Trophoblast cell (in vitro differentiated cells and primary cell): Measurements from ENCODE around the gene NUB1.

Source experiments
- DNase-seq, 2 donors: peaks; one replicate each; pipeline ENCODE4 v3.0.0-alpha.2; 2016
- H2AFZ ChIP-seq: 2 replicates; pipeline ENCODE4 v1.6.1; 2013; ENCODE audit warnings: low read length, moderate library complexity, mild to moderate bottlenecking; ENCODE audit not compliant: insufficient read depth, poor library complexity
- H2AK5ac ChIP-seq: 2 replicates; pipeline ENCODE4 v1.6.1; 2013; ENCODE audit warnings: mild to moderate bottlenecking, low read length
- H2BK120ac ChIP-seq: 2 replicates; pipeline ENCODE4 v1.6.1; 2013; ENCODE audit warnings: low read length, mild to moderate bottlenecking, moderate library complexity; ENCODE audit not compliant: insufficient read depth, poor library complexity
- H2BK12ac ChIP-seq: 2 replicates; pipeline ENCODE4 v1.6.1; 2013; ENCODE audit warnings: mild to moderate bottlenecking, low read length, moderate library complexity
- H2BK5ac ChIP-seq: 2 replicates; pipeline ENCODE4 v1.6.1; 2013; ENCODE audit warnings: low read length, low read depth, moderate library complexity, mild to moderate bottlenecking; ENCODE audit not compliant: poor library complexity
- H3K14ac ChIP-seq: 2 replicates; pipeline ENCODE4 v1.6.1; 2013; ENCODE audit warnings: mild to moderate bottlenecking, low read length
- H3K18ac ChIP-seq: 2 replicates; pipeline ENCODE4 v1.6.1; 2013; ENCODE audit warnings: mild to moderate bottlenecking, low read length
- H3K23ac ChIP-seq: 2 replicates; pipeline ENCODE4 v1.6.1; 2013; ENCODE audit warnings: low read length
- H3K27ac ChIP-seq: 2 replicates; pipeline ENCODE4 v1.5.1; 2013; ENCODE audit warnings: low read depth, mild to moderate bottlenecking, inconsistent platforms, low read length, moderate library complexity
- H3K27me3 ChIP-seq: 2 replicates; pipeline ENCODE4 v1.6.1; 2013; ENCODE audit warnings: inconsistent platforms, mild to moderate bottlenecking, low read length, moderate library complexity; ENCODE audit not compliant: insufficient read depth
- H3K36me3 ChIP-seq, 2 experiments: 1 replicate in 1 of 2; 2 replicates in 1 of 2; pipeline ENCODE4 v1.6.1; 2013; ENCODE audit warnings: low read length in 2 of 2, mild to moderate bottlenecking in 2 of 2, moderate library complexity in 1 of 2; ENCODE audit not compliant: insufficient read depth in 2 of 2, control insufficient read depth in 1 of 2
- H3K4ac ChIP-seq: 2 replicates; pipeline ENCODE4 v1.6.1; 2013; ENCODE audit warnings: low read depth, mild to moderate bottlenecking, low read length, moderate library complexity
- H3K4me1 ChIP-seq, 2 experiments: 1 replicate in 1 of 2; 2 replicates in 1 of 2; pipeline ENCODE4 v1.6.1; 2013; ENCODE audit warnings: low read length in 2 of 2, mild to moderate bottlenecking in 2 of 2, moderate library complexity in 1 of 2; ENCODE audit not compliant: insufficient read depth in 2 of 2, control insufficient read depth in 1 of 2
- H3K4me2 ChIP-seq: 2 replicates; pipeline ENCODE4 v1.6.1; 2013; ENCODE audit warnings: inconsistent platforms, mild to moderate bottlenecking, low read length, moderate library complexity
- H3K4me3 ChIP-seq: 2 replicates; pipeline ENCODE4 v1.5.1; 2013; ENCODE audit warnings: mild to moderate bottlenecking, low read depth, low read length, inconsistent platforms
- H3K79me1 ChIP-seq: one replicate; pipeline ENCODE4 v1.6.1; 2013; ENCODE audit warnings: low read length
- H3K79me2 ChIP-seq: 2 replicates; pipeline ENCODE4 v1.6.1; 2013; ENCODE audit warnings: low read length, mild to moderate bottlenecking; ENCODE audit not compliant: control insufficient read depth, insufficient read depth, poor library complexity
- H3K9ac ChIP-seq: 2 replicates; pipeline ENCODE4 v1.6.1; 2013; ENCODE audit warnings: mild to moderate bottlenecking, low read length
- H3K9me3 ChIP-seq: 2 replicates; pipeline ENCODE4 v1.6.1; 2013; ENCODE audit warnings: low read depth, mild to moderate bottlenecking, control low read depth, inconsistent platforms, low read length; ENCODE audit not compliant: insufficient read depth
- H4K12ac ChIP-seq: 2 replicates; pipeline ENCODE4 v1.6.1; 2013; ENCODE audit warnings: low read depth, mild to moderate bottlenecking, low read length, moderate library complexity
- H4K8ac ChIP-seq: 2 replicates; pipeline ENCODE4 v1.6.1; 2013; ENCODE audit warnings: low read depth, mild to moderate bottlenecking, low read length, moderate library complexity
- H4K91ac ChIP-seq: one replicate; pipeline ENCODE4 v1.6.1; 2013; ENCODE audit warnings: low read depth, mild to moderate bottlenecking, low read length, moderate library complexity
- WGBS: extraction: QIAGEN DNeasy Blood & Tissue Kit; methylation state at CpG from one replicate; pipeline ENCODE4 v1.1.7; 2013; ENCODE audit warnings: missing lambda C conversion rate; ENCODE audit not compliant: insufficient read length, insufficient coverage; ENCODE audit errors: extremely low coverage; 5-methylcytosine and 5-hydroxymethylcytosine counted together

NUB1 gene

GRCh38 chr7:151387161-151388006, 45.8 kb downstream of the NUB1 start:
- H3K4me3 ChIP-seq: no peak overlapping the region
- no peaks in the 10 kb centered on the region for H3K79me1 ChIP-seq
- no peaks in the 10 kb centered on the region for H3K4me1 ChIP-seq
- no peak overlapping the region for H3K4me2 ChIP-seq
- peaks cover under 1% of the 10 kb centered on the region for H3K27me3 ChIP-seq
- WGBS: no CpG with 5 or more reads among the region's 24 CpGs
- no peak overlapping the region for H3K18ac ChIP-seq
- no peak overlapping the region for H4K91ac ChIP-seq
- H3K14ac ChIP-seq: no peak overlapping the region
- no peak overlapping the region for H2AK5ac ChIP-seq
- no peak overlapping the region for H2BK12ac ChIP-seq
- H3K9ac ChIP-seq: no peak overlapping the region
- no peak for DNase-seq
- H3K4ac ChIP-seq: no peak overlapping the region
- H3K36me3 ChIP-seq: peaks cover 5 to 8% of the 10 kb centered on the region in 2 experiments
- H2BK5ac ChIP-seq: no peak overlapping the region
- no peak overlapping the region for H2BK120ac ChIP-seq
- H2AFZ ChIP-seq: no peak overlapping the region
- H3K27ac ChIP-seq: no peak overlapping the region
- no peaks in the 10 kb centered on the region for H3K79me2 ChIP-seq
- H4K8ac ChIP-seq: no peak overlapping the region
- no peak overlapping the region for H4K12ac ChIP-seq
- H3K9me3 ChIP-seq: peaks cover 2% of the 10 kb centered on the region
- no peak overlapping the region for H3K23ac ChIP-seq

GRCh38 chr7:151388007-151388297, 46.3 kb downstream of the NUB1 start:
- Histone ChIP-seq H2BK5ac (no peak overlapping the region), H3K4me2 (no peak overlapping the region), H3K23ac (no peak overlapping the region), H3K14ac (no peak overlapping the region), H3K4ac (no peak overlapping the region), H3K27me3 (no peaks in the 10 kb centered on the region), H2BK12ac (no peak overlapping the region), H3K4me3 (no peak overlapping the region), H4K8ac (no peak overlapping the region), H2BK120ac (no peak overlapping the region), H3K18ac (no peak overlapping the region), H3K9me3 (peaks cover 2% of the 10 kb centered on the region), H3K27ac (no peak overlapping the region), H2AFZ (no peak overlapping the region), H3K4me1 (no peaks in the 10 kb centered on the region), H3K36me3 (peaks cover 5 to 8% of the 10 kb centered on the region in 2 experiments), H2AK5ac (no peak overlapping the region), H3K9ac (no peak overlapping the region), H4K91ac (no peak overlapping the region), H3K79me2 (no peaks in the 10 kb centered on the region), H4K12ac (no peak overlapping the region), H3K79me1 (no peaks in the 10 kb centered on the region)
- WGBS: no CpG with 5 or more reads among the region's 8 CpGs
- DNase-seq: no peak

GRCh38 chr7:151388430-151388829, 46.8 kb downstream of the NUB1 start:
- no peaks in the 10 kb centered on the region for H3K4me1 ChIP-seq
- DNase-seq: no peak
- no peak overlapping the region for H2BK120ac ChIP-seq
- no peak overlapping the region for H3K4ac ChIP-seq
- H3K79me1 ChIP-seq: no peaks in the 10 kb centered on the region
- no peak overlapping the region for H4K91ac ChIP-seq
- H2BK5ac ChIP-seq: no peak overlapping the region
- H3K79me2 ChIP-seq: no peaks in the 10 kb centered on the region
- H3K9me3 ChIP-seq: peaks cover 2% of the 10 kb centered on the region
- no peak overlapping the region for H2AFZ ChIP-seq
- no peak overlapping the region for H3K4me3 ChIP-seq
- peaks cover 6 to 8% of the 10 kb centered on the region in 2 experiments for H3K36me3 ChIP-seq
- H4K12ac ChIP-seq: no peak overlapping the region
- H4K8ac ChIP-seq: no peak overlapping the region
- H2AK5ac ChIP-seq: no peak overlapping the region
- H3K4me2 ChIP-seq: no peak overlapping the region
- no peak overlapping the region for H3K27ac ChIP-seq
- no peak overlapping the region for H2BK12ac ChIP-seq
- WGBS: no CpG with 5 or more reads among the region's 10 CpGs
- H3K27me3 ChIP-seq: no peaks in the 10 kb centered on the region
- H3K18ac ChIP-seq: no peak overlapping the region
- H3K14ac ChIP-seq: no peak overlapping the region
- no peak overlapping the region for H3K9ac ChIP-seq
- no peak overlapping the region for H3K23ac ChIP-seq

- Histone ChIP-seq H3K9me3 (peaks cover 2% of the 10 kb centered on the region), H3K4me2 (no peak overlapping the region), H3K4me3 (no peak overlapping the region), H4K8ac (no peak overlapping the region), H4K12ac (no peak overlapping the region), H2BK5ac (no peak overlapping the region), H3K4me1 (no peaks in the 10 kb centered on the region), H3K79me1 (no peaks in the 10 kb centered on the region), H2AFZ (no peak overlapping the region), H2BK120ac (no peak overlapping the region), H3K36me3 (peaks cover 6 to 8% of the 10 kb centered on the region in 2 experiments), H3K18ac (no peak overlapping the region), H3K23ac (no peak overlapping the region), H3K27ac (no peak overlapping the region), H3K9ac (no peak overlapping the region), H3K27me3 (no peaks in the 10 kb centered on the region), H2BK12ac (no peak overlapping the region), H3K14ac (no peak overlapping the region), H4K91ac (no peak overlapping the region), H3K4ac (no peak overlapping the region), H2AK5ac (no peak overlapping the region), H3K79me2 (no peaks in the 10 kb centered on the region)
- WGBS: no CpG with 5 or more reads among the region's 21 CpGs
- no peak for DNase-seq
These were observed 47.6 kb downstream of the NUB1 start for GRCh38 chr7:151389096-151389767.
